Kidney (tissue), 14 donors: ENCODE measurements around the gene ACAA2. TPM values are rescaled to one million over a fixed set of nuclear protein-coding genes. Genes with fewer than 3 reads are reported as not detected.

Experiments
- DNase-seq, 5 donors: peaks; one replicate each; pipeline ENCODE4 v3.0.0-alpha.2; 2013 to 2020
- FAIRE-seq: peaks from 2 replicates; lab custom pipeline; 2012; peaks lifted over from hg19 to GRCh38; lab: Jason Lieb, UNC
- H3K27ac ChIP-seq, 2 donors: one replicate each; pipeline ENCODE4 v1.7.0; 2013; ENCODE audit warnings: low read depth in 2 of 2, low read length in 2 of 2, inconsistent platforms in 1 of 2
- H3K27me3 ChIP-seq: one replicate; pipeline ENCODE4 v1.7.1; 2013; ENCODE audit warnings: low read length, inconsistent platforms; ENCODE audit not compliant: control insufficient read depth, insufficient read depth
- H3K36me3 ChIP-seq, 3 donors: one replicate each; pipeline versions ENCODE4 v1.7.0 to v1.7.1; 2013; ENCODE audit warnings: low read length in 3 of 3, control low read depth in 1 of 3, inconsistent platforms in 1 of 3; ENCODE audit not compliant: insufficient read depth in 3 of 3, control insufficient read depth in 2 of 3
- H3K4me1 ChIP-seq, 3 donors: one replicate each; pipeline versions ENCODE4 v1.7.0 to v1.7.1; 2013; ENCODE audit warnings: low read length in 3 of 3, inconsistent platforms in 1 of 3, low read depth in 1 of 3; ENCODE audit not compliant: control insufficient read depth in 2 of 3, insufficient read depth in 2 of 3
- H3K4me3 ChIP-seq, 3 donors: one replicate each; pipeline versions ENCODE4 v1.7.0 to v1.8.1; 2013; ENCODE audit warnings: low read length in 3 of 3, control low read depth in 1 of 3, inconsistent platforms in 1 of 3
- H3K9ac ChIP-seq, 3 donors: one replicate each; pipeline versions ENCODE4 v1.7.0 to v1.7.1; 2013; ENCODE audit warnings: low read length in 3 of 3, control low read depth in 1 of 3, inconsistent platforms in 1 of 3
- H3K9me3 ChIP-seq, 3 donors: one replicate each; pipeline versions ENCODE4 v1.7.0 to v1.7.1; 2013; ENCODE audit warnings: low read length in 3 of 3, control low read depth in 1 of 3, inconsistent platforms in 1 of 3; ENCODE audit not compliant: control insufficient read depth in 2 of 3, insufficient read depth in 1 of 3
- intact Hi-C: fragments of 100-400 bp; cut with DNase I; formaldehyde crosslinking; loops from one replicate; pipeline ENCODE4 v1.11.1; 2022
- polyA plus RNA-seq: library from polyadenylated mRNA; stranded (reverse); fragments of 350-450 nt; fragmentation: Illumina TruSeq; extraction: RNeasy Lipid Tissue Mini Kit (QIAGEN cat#74804); gene quantifications from one replicate; pipeline ENCODE4 v1.2.3, GENCODE V29; 2014; ENCODE audit warnings: low read depth, low replicate concordance; ENCODE audit not compliant: insufficient read depth
- total RNA-seq: library from RNA; stranded (reverse); fragmentation: NEBNext Ultra II Directional; extraction: Animal tissue kit (Norgen Biotek cat#: 25700); gene quantifications from one replicate; pipeline ENCODE4 v1.2.1, GENCODE V29; 2021
- TF ChIP-seq, protein P1 (sequence below): IDR thresholded peaks from 3 replicates; pipeline ENCODE4 v1.5.1; 2012; ENCODE audit warnings: mild to moderate bottlenecking, moderate library complexity, borderline replicate concordance; ENCODE audit not compliant: insufficient read depth; ENCODE audit errors: extremely low read depth
- donor health status: control.
- donor health status: control.
- donor health status: control.
- donor health status: control.
- donor health status: control.
- donor health status: DM: yes; HTN: yes; CAD: no.
- donor health status: Normal renal cell carcinoma (clear cell type).

The ACAA2 gene
- total and polyA plus RNA-seq, 2 donors from 2014 or later: 115 to 566 TPM

- no peak overlapping the region for H3K27ac ChIP-seq
- intact Hi-C loops: loop anchor here (10.0 kb wide), 1 partner anchor 347 kb away; no protein-coding TSS in a partner anchor
- peaks cover 0 to 3% (median 0%) of the 10 kb centered on the region in 3 donors for H3K36me3 ChIP-seq
- no peaks in the 10 kb centered on the region for H3K9me3 ChIP-seq
- FAIRE-seq (no peak), DNase-seq (peak in 1 of 5 donors; percentile 27)
- no peaks in the 10 kb centered on the region for H3K27me3 ChIP-seq
- no peak overlapping the region for H3K4me3 ChIP-seq
- H3K4me1 ChIP-seq: peaks cover 0 to 6% (median 4%) of the 10 kb centered on the region in 3 donors
- TF ChIP-seq, protein P1, sequence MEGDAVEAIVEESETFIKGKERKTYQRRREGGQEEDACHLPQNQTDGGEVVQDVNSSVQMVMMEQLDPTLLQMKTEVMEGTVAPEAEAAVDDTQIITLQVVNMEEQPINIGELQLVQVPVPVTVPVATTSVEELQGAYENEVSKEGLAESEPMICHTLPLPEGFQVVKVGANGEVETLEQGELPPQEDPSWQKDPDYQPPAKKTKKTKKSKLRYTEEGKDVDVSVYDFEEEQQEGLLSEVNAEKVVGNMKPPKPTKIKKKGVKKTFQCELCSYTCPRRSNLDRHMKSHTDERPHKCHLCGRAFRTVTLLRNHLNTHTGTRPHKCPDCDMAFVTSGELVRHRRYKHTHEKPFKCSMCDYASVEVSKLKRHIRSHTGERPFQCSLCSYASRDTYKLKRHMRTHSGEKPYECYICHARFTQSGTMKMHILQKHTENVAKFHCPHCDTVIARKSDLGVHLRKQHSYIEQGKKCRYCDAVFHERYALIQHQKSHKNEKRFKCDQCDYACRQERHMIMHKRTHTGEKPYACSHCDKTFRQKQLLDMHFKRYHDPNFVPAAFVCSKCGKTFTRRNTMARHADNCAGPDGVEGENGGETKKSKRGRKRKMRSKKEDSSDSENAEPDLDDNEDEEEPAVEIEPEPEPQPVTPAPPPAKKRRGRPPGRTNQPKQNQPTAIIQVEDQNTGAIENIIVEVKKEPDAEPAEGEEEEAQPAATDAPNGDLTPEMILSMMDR: peak; percentile 6
- no peak overlapping the region for H3K9ac ChIP-seq
Measured at GRCh38 chr18:49861659-49862058, 48.3 kb upstream of the ACAA2 start.

DNA sequence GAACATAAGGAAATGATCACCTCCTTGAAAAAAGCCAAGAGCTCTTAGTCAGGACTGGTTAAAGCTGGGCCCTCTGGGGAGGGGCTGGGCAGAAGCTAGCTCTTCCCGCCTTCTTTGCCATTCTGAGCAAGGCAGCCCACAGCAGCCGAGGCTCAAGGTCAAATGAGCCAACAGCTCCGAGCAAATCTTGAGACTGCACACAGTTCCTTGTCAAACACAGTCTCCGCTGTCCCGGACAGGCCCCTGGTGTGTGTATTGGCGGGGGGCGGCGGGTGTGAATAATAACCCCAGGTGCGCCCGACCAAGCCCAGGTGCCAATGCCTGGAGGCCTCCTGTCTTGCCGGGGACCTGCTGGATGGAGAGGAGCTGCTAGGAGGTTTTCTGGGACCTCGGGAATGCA lies 46.4 kb upstream of the ACAA2 start:
- TF ChIP-seq, protein P1: no peak
- no peaks in the 10 kb centered on the region for H3K27me3 ChIP-seq
- peak overlapping the region in 1 of 2 donors; percentile 5 for H3K27ac ChIP-seq
- no peak overlapping the region for H3K4me3 ChIP-seq
- H3K9ac ChIP-seq: peak overlapping the region in 1 of 3 donors; percentile 19
- peaks cover 0 to 6% (median 4%) of the 10 kb centered on the region in 3 donors for H3K4me1 ChIP-seq
- FAIRE-seq (no peak), DNase-seq (no peak)
- H3K9me3 ChIP-seq: no peaks in the 10 kb centered on the region
- peaks cover 0 to 3% (median 0%) of the 10 kb centered on the region in 3 donors for H3K36me3 ChIP-seq
- intact Hi-C loops: loop anchor here (10.0 kb wide), 1 partner anchor 345 kb away; no protein-coding TSS in a partner anchor

DNA sequence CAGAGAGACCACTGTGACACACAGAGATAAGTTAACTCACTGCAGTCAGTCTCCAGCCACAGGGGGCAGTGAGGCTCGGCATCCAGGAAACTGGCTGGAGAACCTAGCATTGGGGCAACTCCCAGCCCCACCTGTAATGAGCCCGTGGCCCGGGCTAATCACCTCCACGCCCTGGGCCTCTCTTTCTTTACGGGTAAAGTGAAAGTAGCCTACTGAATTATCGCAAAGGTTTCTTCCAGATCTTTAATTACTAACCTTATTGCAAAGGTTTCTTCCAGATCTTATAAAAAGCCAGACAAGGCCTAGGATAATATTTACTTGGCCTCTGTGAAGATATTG lies 45.7 kb upstream of the ACAA2 start:
- Histone ChIP-seq H3K9ac (no peak overlapping the region), H3K4me1 (peaks cover 0 to 6% (median 4%) of the 10 kb centered on the region in 3 donors), H3K27me3 (no peaks in the 10 kb centered on the region), H3K36me3 (peaks cover 0 to 3% (median 0%) of the 10 kb centered on the region in 3 donors), H3K27ac (peak overlapping the region; percentile 3 to 5), H3K4me3 (no peak overlapping the region), H3K9me3 (no peaks in the 10 kb centered on the region)
- intact Hi-C loops: no loop called here
- TF ChIP-seq, protein P1: no peak
- no peak for DNase-seq
- FAIRE-seq: no peak
